HEK293 (cell line): ENCODE results near the gene NPR2.

ENCODE experiments used
- CTCF ChIA-PET: fragments of 350-600 bp; formaldehyde crosslinking; extraction: SDS; loops from one replicate; lab custom pipeline; 2021; ENCODE audit warnings: antibody characterized with exemption; lab: Yijun Ruan, JAX
- POLR2A ChIA-PET: fragments of 300-600 bp; formaldehyde crosslinking; extraction: SDS; loops from one replicate; lab custom pipeline; 2020; ENCODE audit warnings: antibody characterized with exemption, inconsistent platforms; lab: Yijun Ruan, JAX
- H3K27ac ChIP-seq: fragments of 200-500 bp; sonication (Bioruptor generic); 2 replicates; pipeline ENCODE4 v1.5.1; 2014; ENCODE audit warnings: low read depth, low read length, control low read depth, inconsistent platforms; ENCODE audit errors: extremely low read depth
- H3K36me3 ChIP-seq, 2 experiments: fragments of 200-500 bp in 1 of 2; sonication (Bioruptor generic) in 1 of 2; 1 replicate in 1 of 2; 2 replicates in 1 of 2; pipeline ENCODE4 v1.5.1; 2014 to 2017; ENCODE audit warnings: inconsistent platforms in 2 of 2, low read length in 2 of 2; ENCODE audit not compliant: control insufficient read depth in 2 of 2, insufficient read depth in 1 of 2
- H3K4me1 ChIP-seq: fragments of 200-500 bp; sonication (Bioruptor generic); 2 replicates; pipeline ENCODE4 v1.5.1; 2014; ENCODE audit warnings: mild to moderate bottlenecking, low read length, inconsistent platforms; ENCODE audit not compliant: control insufficient read depth, insufficient read depth
- H3K4me3 ChIP-seq: 2 replicates; pipeline ENCODE4 v1.5.1; 2011; ENCODE audit warnings: low read depth, mild to moderate bottlenecking, control low read depth, low read length, moderate library complexity
- H3K9me3 ChIP-seq: fragments of 200-500 bp; sonication (Bioruptor generic); 2 replicates; pipeline ENCODE4 v1.5.1; 2014; ENCODE audit warnings: low read depth, low read length, inconsistent platforms; ENCODE audit not compliant: control insufficient read depth, insufficient read depth
- GFI1B ChIP-seq: fragments of 450-650 bp; formaldehyde crosslinking; IDR thresholded peaks from 2 replicates; pipeline ENCODE4 v1.5.1; 2016; ENCODE audit warnings: missing biosample characterization, missing genetic modification characterization
- GLIS1 ChIP-seq: fragments of 450-650 bp; formaldehyde crosslinking; IDR thresholded peaks from 2 replicates; pipeline ENCODE4 v1.5.1; 2016; ENCODE audit warnings: missing biosample characterization, missing genetic modification characterization
- KLF1 ChIP-seq: fragments of 450-650 bp; formaldehyde crosslinking; IDR thresholded peaks from 2 replicates; pipeline ENCODE4 v1.5.1; 2016; ENCODE audit warnings: missing biosample characterization, missing genetic modification characterization
- KLF9 ChIP-seq: fragments of 450-650 bp; formaldehyde crosslinking; IDR thresholded peaks from 2 replicates; pipeline ENCODE4 v1.5.1; 2016; ENCODE audit warnings: missing biosample characterization, missing genetic modification characterization, low read depth
- REST ChIP-seq: fragments of 450-650 bp; formaldehyde crosslinking; IDR thresholded peaks from 2 replicates; pipeline ENCODE4 v1.5.1; 2016; ENCODE audit warnings: missing biosample characterization, missing genetic modification characterization
- SETDB1 ChIP-seq: IDR thresholded peaks from one replicate; pipeline ENCODE4 v1.6.1; 2017; ENCODE audit warnings: mild to moderate bottlenecking, low read length, moderate library complexity, mixed read lengths; ENCODE audit not compliant: insufficient read length
- YY1 ChIP-seq: fragments of 450-650 bp; formaldehyde crosslinking; IDR thresholded peaks from 2 replicates; pipeline ENCODE4 v1.5.1; 2018; ENCODE audit warnings: missing biosample characterization, missing genetic modification characterization
- ZBTB11 ChIP-seq: fragments of 450-650 bp; formaldehyde crosslinking; conservative IDR thresholded peaks from 2 replicates; pipeline ENCODE4 v1.5.1; 2016; ENCODE audit warnings: low read depth, missing biosample characterization, missing genetic modification characterization
- ZIC2 ChIP-seq: fragments of 450-650 bp; formaldehyde crosslinking; IDR thresholded peaks from 2 replicates; pipeline ENCODE4 v1.5.1; 2016; ENCODE audit warnings: missing biosample characterization, missing genetic modification characterization
- ZNF132 ChIP-seq: fragments of 450-650 bp; formaldehyde crosslinking; IDR thresholded peaks from 2 replicates; pipeline ENCODE4 v1.5.1; 2017; ENCODE audit warnings: missing biosample characterization, missing genetic modification characterization, borderline replicate concordance
- ZNF157 ChIP-seq: fragments of 450-650 bp; formaldehyde crosslinking; IDR thresholded peaks from 2 replicates; pipeline ENCODE4 v1.5.1; 2016; ENCODE audit warnings: missing biosample characterization, missing genetic modification characterization
- ZNF175 ChIP-seq: fragments of 450-650 bp; formaldehyde crosslinking; IDR thresholded peaks from 2 replicates; pipeline ENCODE4 v1.5.1; 2016; ENCODE audit warnings: missing biosample characterization, missing genetic modification characterization
- ZNF223 ChIP-seq: fragments of 450-650 bp; formaldehyde crosslinking; IDR thresholded peaks from 2 replicates; pipeline ENCODE4 v1.5.1; 2016; ENCODE audit warnings: missing biosample characterization, missing genetic modification characterization
- ZNF266 ChIP-seq: fragments of 450-650 bp; formaldehyde crosslinking; IDR thresholded peaks from 2 replicates; pipeline ENCODE4 v1.5.1; 2016; ENCODE audit warnings: missing biosample characterization, missing genetic modification characterization, low read depth
- ZNF274 ChIP-seq, 2 experiments: fragments of 200-500 bp in 1 of 2; fragments of 450-650 bp in 1 of 2; sonication (Bioruptor generic) in 1 of 2; formaldehyde crosslinking in 1 of 2; IDR thresholded peaks; 2 replicates each; pipeline versions ENCODE4 v1.5.1 to v1.6.1; 2014 to 2016; ENCODE audit warnings: borderline replicate concordance in 1 of 2, inconsistent platforms in 1 of 2, low read length in 1 of 2, missing biosample characterization in 1 of 2, missing genetic modification characterization in 1 of 2
- ZNF292 ChIP-seq: fragments of 450-650 bp; formaldehyde crosslinking; IDR thresholded peaks from 2 replicates; pipeline ENCODE4 v1.5.1; 2016; ENCODE audit warnings: low read depth, missing biosample characterization, missing genetic modification characterization, borderline replicate concordance
- ZNF488 ChIP-seq: fragments of 450-650 bp; formaldehyde crosslinking; IDR thresholded peaks from 2 replicates; pipeline ENCODE4 v1.5.1; 2016; ENCODE audit warnings: missing biosample characterization, missing genetic modification characterization
- ZNF549 ChIP-seq: fragments of 450-650 bp; IDR thresholded peaks from 2 replicates; pipeline ENCODE4 v1.5.1; 2018; ENCODE audit warnings: missing biosample characterization, missing genetic modification characterization, mild to moderate bottlenecking, inconsistent platforms, moderate library complexity
- ZNF558 ChIP-seq: fragments of 450-650 bp; formaldehyde crosslinking; IDR thresholded peaks from 2 replicates; pipeline ENCODE4 v1.5.1; 2016; ENCODE audit warnings: missing biosample characterization, missing genetic modification characterization
- ZNF692 ChIP-seq: fragments of 450-650 bp; formaldehyde crosslinking; IDR thresholded peaks from 2 replicates; pipeline ENCODE4 v1.5.1; 2016; ENCODE audit warnings: missing biosample characterization, missing genetic modification characterization
- ZNF768 ChIP-seq: fragments of 450-650 bp; formaldehyde crosslinking; IDR thresholded peaks from 2 replicates; pipeline ENCODE4 v1.5.1; 2018; ENCODE audit warnings: missing biosample characterization, mild to moderate bottlenecking, missing genetic modification characterization

Gene NPR2

GRCh38 chr9:35750256-35750531 lies 41.2 kb upstream of the NPR2 start (continued):
- TF ChIP-seq GLIS1 (tag by site-specific recombination), result no peak

- H3K36me3 ChIP-seq, result peaks cover 5 to 58% of the 10 kb centered on the region in 2 experiments; a peak in 1 of 3 replicates
- ChIA-PET CTCF (interaction anchor here (0.6 to 1.6 kb wide), 4 partner anchors 12 to 107 kb away, joined by 3 to 4 read pairs (median 3); no protein-coding TSS in a partner anchor), POLR2A (no interaction called here)
- no peak overlapping the region for H3K27ac ChIP-seq
- H3K4me1 ChIP-seq, result peaks cover 2% of the 10 kb centered on the region; the same call in 1 of the 2 replicates
- H3K9me3 ChIP-seq, result no peaks in the 10 kb centered on the region
- no peak overlapping the region for H3K4me3 ChIP-seq
- TF ChIP-seq ZNF266 (no peak), KLF9 (tag by site-specific recombination) (no peak), ZNF692 (tag by site-specific recombination) (no peak), ZNF292 (no peak), ZNF488 (tag by site-specific recombination) (no peak)
Observed at GRCh38 chr9:35753466-35753865, 37.9 kb upstream of the NPR2 start.

- peaks cover 5 to 58% of the 10 kb centered on the region in 2 experiments; a peak in 1 of 3 replicates for H3K36me3 ChIP-seq
- H3K4me3 ChIP-seq, result no peak within 1 kb of the TSS
- POLR2A ChIA-PET, result interaction anchor here (1.7 kb wide), 1 partner anchor 19 kb away, joined by 4 read pairs; no protein-coding TSS in a partner anchor
- no peak within 1 kb of the TSS for H3K27ac ChIP-seq
- H3K9me3 ChIP-seq, result no peaks in the 10 kb centered on the region
- CTCF ChIA-PET, result no interaction called here
- TF ChIP-seq ZNF558 (tag by site-specific recombination) (no peak), ZNF266 (no peak), ZNF292 (no peak), ZBTB11 (tag by site-specific recombination) (no peak), KLF1 (no peak), GLIS1 (tag by site-specific recombination) (peak; percentile 88), ZNF157 (tag by site-specific recombination) (no peak), ZNF175 (tag by site-specific recombination) (no peak), YY1 (tag by site-specific recombination) (no peak), ZIC2 (tag by site-specific recombination) (peak; percentile 85), SETDB1 (no peak)
- peaks cover 3% of the 10 kb centered on the region; the same call in 1 of the 2 replicates for H3K4me1 ChIP-seq
Observed at GRCh38 chr9:35754264-35754663, 37.1 kb upstream of the NPR2 start, which contains the start of gene MSMP. TSS of gene MSMP (minus strand) at chr9:35754276. CDS start at chr9:35754129, 147 bp downstream.

GRCh38 chr9:35755071-35755470 lies 36.3 kb upstream of the NPR2 start:
- Histone ChIP-seq H3K27ac (no peak overlapping the region), H3K9me3 (no peaks in the 10 kb centered on the region), H3K4me3 (no peak overlapping the region), H3K36me3 (peaks cover 5 to 58% of the 10 kb centered on the region in 2 experiments; a peak in 1 of 3 replicates), H3K4me1 (peaks cover 3% of the 10 kb centered on the region)
- CTCF ChIA-PET, result interaction anchor here (0.6 to 1.6 kb wide), 4 partner anchors 20 to 141 kb away, joined by 3 to 6 read pairs (median 4); no protein-coding TSS in a partner anchor
- TF ChIP-seq ZNF274 (IDR thresholded peaks at IDR 0.05; ENCODE audit: low read length) (no peak), ZNF274 (tag by site-specific recombination; IDR thresholded peaks at IDR 0.05; ENCODE audit: borderline replicate concordance) (no peak), ZNF223 (no peak), GFI1B (no peak), ZNF768 (tag by site-specific recombination) (no peak), ZNF549 (no peak), REST (tag by site-specific recombination) (no peak), ZNF132 (tag by site-specific recombination) (no peak)
- TF ChIP-seq, all 188 proteins: peak for 0
- POLR2A ChIA-PET, result interaction anchor here (1.7 kb wide), 1 partner anchor 20 kb away, joined by 4 read pairs; no protein-coding TSS in a partner anchor
